ENCODE data around the gene DLG5. TPM values are rescaled to one million over a fixed set of nuclear protein-coding genes. Genes with fewer than 3 reads are reported as not detected.

Gene DLG5
- total RNA-seq, 1 donor from 2014 or later: 9.3 TPM

GRCh38 chr10:77955136-77955535, 28.6 kb upstream of the DLG5 start:
- DNase-seq (ENCODE audit: low spot score): no peak
- no peak for ATAC-seq

GRCh38 chr10:77949167-77949566, 22.6 kb upstream of the DLG5 start:
- DNase-seq (ENCODE audit: low spot score) (no peak), ATAC-seq (no peak)

- DNase-seq (ENCODE audit: low spot score) (no peak), ATAC-seq (peak; percentile 43)
Observed at GRCh38 chr10:77946084-77946483, 19.5 kb upstream of the DLG5 start.

- DNase-seq (ENCODE audit: low spot score): no peak
Observed at GRCh38 chr10:77944519-77944918, 18.0 kb upstream of the DLG5 start.

GRCh38 chr10:77943121-77943901, 16.8 kb upstream of the DLG5 start:
- no peak for DNase-seq (ENCODE audit: low spot score)

More at GRCh38 chr10:77944519-77944918, 18.0 kb upstream of the DLG5 start:
- ATAC-seq: no peak

GRCh38 chr10:77941790-77942189, 15.2 kb upstream of the DLG5 start:
- ATAC-seq (no peak), DNase-seq (ENCODE audit: low spot score) (no peak)

More at GRCh38 chr10:77943121-77943901, 16.8 kb upstream of the DLG5 start:
- ATAC-seq: no peak

- no peak for ATAC-seq
- no peak for DNase-seq (ENCODE audit: low spot score)
Observed at GRCh38 chr10:77940627-77941026, 14.1 kb upstream of the DLG5 start.

DNA sequence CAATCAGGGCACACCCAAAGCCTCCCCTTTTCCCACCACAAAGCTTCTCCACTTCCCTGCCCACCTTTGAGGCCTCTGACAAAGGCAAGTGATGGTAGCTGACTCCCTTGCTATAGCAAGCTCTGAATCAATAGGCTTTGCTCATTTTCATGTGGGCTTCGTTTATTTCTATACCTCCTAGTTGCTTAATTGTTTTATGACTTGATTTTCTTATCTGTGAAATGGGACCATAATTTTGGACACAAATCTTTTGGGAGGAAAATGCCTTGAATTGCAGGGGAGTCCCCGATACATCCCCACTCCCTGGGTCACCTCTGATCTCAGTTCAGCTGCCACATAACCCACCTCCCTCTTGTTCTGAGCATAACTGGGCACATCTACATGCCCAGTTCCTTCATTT, 13.7 kb upstream of the DLG5 start:
- ATAC-seq: no peak

DNA sequence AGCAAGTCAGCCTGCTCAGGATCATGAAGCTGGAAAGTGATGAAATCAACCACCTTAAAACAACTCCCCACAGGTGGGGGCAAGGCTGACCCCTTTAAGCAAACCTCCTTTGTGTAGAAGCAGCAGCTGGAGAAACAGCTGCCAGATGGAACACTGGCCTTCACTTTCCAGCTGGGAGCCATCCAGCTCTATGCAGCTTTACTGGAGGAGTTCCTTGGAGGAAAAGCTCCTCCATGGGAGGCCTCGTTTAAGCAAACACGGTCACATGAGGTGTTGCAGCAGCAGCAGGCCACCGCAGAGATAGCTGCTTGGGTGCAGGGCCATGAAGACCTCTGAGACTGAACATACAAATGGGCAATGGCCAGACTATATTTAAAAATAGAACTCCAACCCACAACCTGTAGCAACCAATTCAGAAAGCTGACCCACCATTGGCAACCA, 13.0 kb upstream of the DLG5 start:
- no peak for DNase-seq (ENCODE audit: low spot score)
- no peak for ATAC-seq

More for the DNA sequence above, 13.7 kb upstream of the DLG5 start:
- no peak for DNase-seq (ENCODE audit: low spot score)

DNA sequence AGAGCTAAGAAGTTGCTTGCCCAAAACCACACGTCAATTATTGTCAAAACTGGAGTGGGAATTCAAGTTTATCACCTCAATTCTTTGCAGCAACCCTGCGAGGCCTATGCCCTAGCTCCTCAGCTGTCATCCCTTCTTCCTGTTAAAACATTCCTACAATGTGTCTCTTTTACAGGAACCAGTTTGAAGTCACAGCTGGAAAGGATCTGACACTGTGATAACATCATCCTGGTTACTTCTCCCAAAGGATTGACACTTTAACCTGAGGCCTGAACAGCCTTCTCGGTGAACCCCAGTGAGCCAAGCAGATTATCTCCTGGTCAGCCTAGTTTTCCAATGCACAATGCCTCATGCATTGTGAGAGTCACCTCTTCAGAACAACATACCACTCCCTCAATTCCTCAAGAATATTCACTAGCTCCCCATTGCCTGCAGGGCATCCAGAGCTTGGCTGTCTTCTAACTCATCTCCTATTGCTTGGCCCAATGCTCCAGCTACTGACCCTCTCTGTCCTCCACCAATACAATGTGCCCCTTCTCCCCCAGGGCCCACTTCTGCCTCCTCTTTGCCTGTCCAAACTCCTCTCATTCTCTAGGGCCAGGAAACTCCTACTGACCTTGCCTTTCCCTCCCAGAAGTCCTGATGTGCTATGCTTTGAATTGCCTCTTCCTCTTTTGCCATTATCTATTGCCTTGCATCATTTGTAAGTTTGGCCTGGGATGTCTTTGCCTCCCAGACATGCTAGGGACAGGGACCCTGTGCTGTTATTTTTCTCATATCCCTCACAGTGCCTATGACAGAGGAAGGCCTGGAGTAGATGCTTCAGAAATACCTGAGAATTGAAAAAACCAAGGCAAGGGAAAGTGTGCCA, 10.4 kb upstream of the DLG5 start:
- ATAC-seq (no peak), DNase-seq (ENCODE audit: low spot score) (no peak)

- no peak for ATAC-seq
- DNase-seq (ENCODE audit: low spot score): no peak
Observed at GRCh38 chr10:77932016-77932715, 5.6 kb upstream of the DLG5 start.

DNA sequence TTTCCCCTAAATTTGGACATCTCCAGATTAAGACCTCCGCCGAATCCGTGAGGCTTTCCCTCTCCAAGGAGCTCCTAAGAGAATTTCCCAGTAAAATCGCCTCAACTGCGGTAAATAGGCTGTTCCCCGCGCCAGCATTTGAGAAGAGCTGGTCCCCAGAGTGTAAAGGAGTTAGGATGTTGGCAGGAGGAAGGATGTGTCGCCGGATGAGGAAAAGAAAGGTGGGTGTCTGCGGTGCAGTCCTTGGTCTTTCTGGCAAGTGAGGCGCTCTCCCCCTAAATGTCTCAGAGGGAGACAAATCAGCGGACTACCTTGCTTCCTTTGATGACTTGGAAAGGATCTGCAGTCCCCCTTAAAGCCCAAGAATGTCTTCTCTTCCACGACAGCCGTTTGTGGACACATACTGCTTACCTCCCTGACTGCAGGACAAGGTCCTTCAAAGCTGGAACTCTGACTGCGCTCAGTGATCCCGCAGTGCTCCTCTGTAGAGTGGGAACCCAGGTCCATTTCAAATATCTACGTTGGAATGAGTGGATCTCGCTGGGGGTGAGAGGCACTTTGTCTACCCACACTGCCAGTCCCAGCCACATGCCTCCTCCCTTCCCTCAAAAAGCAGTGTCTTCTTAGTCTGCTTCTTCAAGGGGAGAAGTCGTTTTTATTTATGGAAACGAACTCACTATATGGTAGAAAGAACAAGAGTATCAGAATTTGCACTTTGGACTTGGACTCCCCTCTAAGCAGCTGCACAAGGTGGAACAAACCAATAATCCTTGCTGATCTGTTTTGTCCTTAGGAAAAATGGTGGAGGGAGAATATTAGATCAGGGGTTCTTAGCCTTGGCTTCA, 1.1 kb upstream of the DLG5 start:
- ATAC-seq: no peak
- no peak for DNase-seq (ENCODE audit: low spot score)

- peak; percentile 64 for DNase-seq (ENCODE audit: low spot score)
- peak; percentile 57 for ATAC-seq
Observed at GRCh38 chr10:77925795-77926565, 575 bp downstream of the DLG5 start.

- DNase-seq (ENCODE audit: low spot score) (no peak), ATAC-seq (peak; percentile 33)
Observed at GRCh38 chr10:77925410-77925794, 1.2 kb downstream of the DLG5 start.

- ATAC-seq (no peak), DNase-seq (ENCODE audit: low spot score) (no peak)
Observed at GRCh38 chr10:77922566-77923179, 3.9 kb downstream of the DLG5 start.

DNA sequence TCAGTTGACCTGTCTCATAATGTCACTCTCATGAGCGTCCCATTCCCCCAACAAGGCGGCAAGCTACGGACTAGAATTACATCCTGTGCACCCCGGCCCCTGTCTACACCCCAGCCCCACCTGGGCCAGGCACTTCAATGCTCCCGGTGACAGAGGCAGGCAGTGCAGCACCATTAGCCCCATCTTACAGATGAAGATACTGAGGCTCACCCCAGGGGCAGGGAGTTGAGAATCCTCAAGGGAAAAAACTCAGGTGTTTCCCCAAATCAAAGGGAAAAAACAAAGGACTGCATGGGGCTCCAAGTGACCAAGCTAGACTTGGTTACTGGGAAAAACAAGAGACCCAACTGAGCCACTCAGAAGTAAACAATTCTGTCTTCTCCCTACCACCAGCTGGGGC, 4.5 kb downstream of the DLG5 start:
- DNase-seq (ENCODE audit: low spot score) (no peak), ATAC-seq (no peak)

DNA sequence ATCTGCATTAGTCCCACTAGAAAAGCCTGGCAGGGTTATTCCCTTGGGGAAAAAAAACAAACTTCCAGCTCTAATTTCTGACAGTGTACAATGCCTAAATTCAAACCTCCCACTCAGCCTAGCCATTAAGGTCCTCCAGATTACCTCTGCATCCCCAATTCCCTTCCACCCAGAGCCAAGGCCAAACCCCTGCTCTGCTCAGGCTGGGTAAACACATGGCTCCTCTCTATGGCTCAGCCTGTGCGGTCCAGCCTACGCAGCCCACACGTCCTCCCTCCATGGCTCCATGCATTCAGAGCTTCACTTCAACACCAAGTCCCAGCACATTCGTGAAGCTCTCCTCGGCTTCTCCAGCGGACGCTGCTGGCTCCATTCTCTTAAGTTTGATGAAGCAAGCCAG, 5.2 kb downstream of the DLG5 start:
- DNase-seq (ENCODE audit: low spot score) (no peak), ATAC-seq (no peak)

- ATAC-seq (peak; percentile 54), DNase-seq (ENCODE audit: low spot score) (no peak)
Observed at GRCh38 chr10:77920495-77920894, 6.1 kb downstream of the DLG5 start.

GRCh38 chr10:77919713-77920108, 6.8 kb downstream of the DLG5 start:
- DNase-seq (ENCODE audit: low spot score) (no peak), ATAC-seq (no peak)

Data from left lobe of liver (tissue), 2 donors.